HEK293 (cell line): ENCODE results near the gene IFNL3.

Experiments
- ATF2 ChIP-seq: fragments of 450-650 bp; formaldehyde crosslinking; IDR thresholded peaks from 2 replicates; pipeline ENCODE4 v1.5.1; 2016; ENCODE audit warnings: missing biosample characterization, missing genetic modification characterization, low read depth
- BCL11B ChIP-seq: fragments of 450-650 bp; formaldehyde crosslinking; IDR thresholded peaks from 2 replicates; pipeline ENCODE4 v1.5.1; 2016; ENCODE audit warnings: low read depth, missing biosample characterization, missing genetic modification characterization
- EGR2 ChIP-seq: fragments of 450-650 bp; formaldehyde crosslinking; IDR thresholded peaks from 2 replicates; pipeline ENCODE4 v1.5.1; 2016; ENCODE audit warnings: low read depth, missing biosample characterization, missing genetic modification characterization
- GLIS1 ChIP-seq: fragments of 450-650 bp; formaldehyde crosslinking; IDR thresholded peaks from 2 replicates; pipeline ENCODE4 v1.5.1; 2016; ENCODE audit warnings: missing biosample characterization, missing genetic modification characterization
- GLIS2 ChIP-seq: fragments of 450-650 bp; formaldehyde crosslinking; IDR thresholded peaks from 2 replicates; pipeline ENCODE4 v1.5.1; 2016; ENCODE audit warnings: missing biosample characterization, missing genetic modification characterization
- HIC1 ChIP-seq: fragments of 450-650 bp; formaldehyde crosslinking; IDR thresholded peaks from 2 replicates; pipeline ENCODE4 v1.5.1; 2016; ENCODE audit warnings: missing biosample characterization, missing genetic modification characterization
- KLF10 ChIP-seq: fragments of 450-650 bp; IDR thresholded peaks from 2 replicates; pipeline ENCODE4 v1.5.1; 2018; ENCODE audit warnings: missing biosample characterization, mild to moderate bottlenecking, missing genetic modification characterization
- PRDM10 ChIP-seq: fragments of 450-650 bp; formaldehyde crosslinking; IDR thresholded peaks from 2 replicates; pipeline ENCODE4 v1.5.1; 2016; ENCODE audit warnings: missing biosample characterization, missing genetic modification characterization
- SCRT2 ChIP-seq: fragments of 450-650 bp; formaldehyde crosslinking; IDR thresholded peaks from 2 replicates; pipeline ENCODE4 v1.5.1; 2016; ENCODE audit warnings: missing biosample characterization, missing genetic modification characterization
- ZBTB20 ChIP-seq: fragments of 450-650 bp; formaldehyde crosslinking; IDR thresholded peaks from 2 replicates; pipeline ENCODE4 v1.5.1; 2016; ENCODE audit warnings: missing biosample characterization, missing genetic modification characterization
- ZNF132 ChIP-seq: fragments of 450-650 bp; formaldehyde crosslinking; IDR thresholded peaks from 2 replicates; pipeline ENCODE4 v1.5.1; 2017; ENCODE audit warnings: missing biosample characterization, missing genetic modification characterization, borderline replicate concordance
- ZNF19 ChIP-seq: fragments of 450-650 bp; formaldehyde crosslinking; IDR thresholded peaks from 2 replicates; pipeline ENCODE4; 2016; ENCODE audit warnings: missing biosample characterization, missing genetic modification characterization, low read depth
- ZNF24 ChIP-seq: fragments of 450-650 bp; formaldehyde crosslinking; IDR thresholded peaks from 2 replicates; pipeline ENCODE4 v1.5.1; 2016; ENCODE audit warnings: missing biosample characterization, missing genetic modification characterization
- ZNF324 ChIP-seq: fragments of 450-650 bp; formaldehyde crosslinking; IDR thresholded peaks from 2 replicates; pipeline ENCODE4 v1.5.1; 2016; ENCODE audit warnings: missing biosample characterization, missing genetic modification characterization
- ZNF366 ChIP-seq: fragments of 450-650 bp; formaldehyde crosslinking; conservative IDR thresholded peaks from 2 replicates; pipeline ENCODE4 v1.5.1; 2016; ENCODE audit warnings: missing biosample characterization, missing genetic modification characterization
- ZNF37A ChIP-seq: fragments of 450-650 bp; IDR thresholded peaks from 2 replicates; pipeline ENCODE4 v1.5.1; 2018; ENCODE audit warnings: missing biosample characterization, missing genetic modification characterization
- ZNF600 ChIP-seq: fragments of 450-650 bp; formaldehyde crosslinking; IDR thresholded peaks from 2 replicates; pipeline ENCODE4 v1.5.1; 2016; ENCODE audit warnings: missing biosample characterization, missing genetic modification characterization
- ZNF660 ChIP-seq: fragments of 450-650 bp; IDR thresholded peaks from 2 replicates; pipeline ENCODE4 v1.5.1; 2018; ENCODE audit warnings: missing biosample characterization, mild to moderate bottlenecking, missing genetic modification characterization
- ZNF777 ChIP-seq: fragments of 450-650 bp; formaldehyde crosslinking; IDR thresholded peaks from 2 replicates; pipeline ENCODE4 v1.5.1; 2017; ENCODE audit warnings: missing biosample characterization, missing genetic modification characterization, borderline replicate concordance
- ZNF837 ChIP-seq: fragments of 450-650 bp; formaldehyde crosslinking; IDR thresholded peaks from 2 replicates; pipeline ENCODE4 v1.5.1; 2016; ENCODE audit warnings: missing biosample characterization, missing genetic modification characterization
- TF ChIP-seq, protein P1 (sequence below): fragments of 450-650 bp; formaldehyde crosslinking; IDR thresholded peaks from 2 replicates; pipeline ENCODE4 v1.5.1; 2017; ENCODE audit warnings: missing biosample characterization, missing genetic modification characterization
- TF ChIP-seq, protein P2 (sequence below): fragments of 450-650 bp; formaldehyde crosslinking; IDR thresholded peaks from 2 replicates; pipeline ENCODE4 v1.5.1; 2017; ENCODE audit warnings: missing biosample characterization, missing genetic modification characterization
- TF ChIP-seq, protein P3 (sequence below): fragments of 450-650 bp; formaldehyde crosslinking; IDR thresholded peaks from 2 replicates; pipeline ENCODE4 v1.5.1; 2016; ENCODE audit warnings: missing biosample characterization, missing genetic modification characterization
- TF ChIP-seq, protein P4 (sequence below): fragments of 450-650 bp; formaldehyde crosslinking; IDR thresholded peaks from 2 replicates; pipeline ENCODE4 v1.5.1; 2016; ENCODE audit warnings: missing biosample characterization, missing genetic modification characterization

IFNL3 gene

GRCh38 chr19:39237200-39238184, 7.3 kb downstream of the IFNL3 start (continued):
- TF ChIP-seq KLF10 (tag by site-specific recombination) = no peak
- TF ChIP-seq ZNF600 (tag by site-specific recombination) = 0 out of 2 replicates have a peak, but pooled peaks have one; percentile 11
- peak; percentile 63 for TF ChIP-seq PRDM10
- TF ChIP-seq ZNF837 (tag by site-specific recombination) = no peak
- TF ChIP-seq ZNF366 (tag by site-specific recombination) = no peak
- peak; percentile 50 for TF ChIP-seq GLIS1 (tag by site-specific recombination)
- no peak for TF ChIP-seq ZNF24 (tag by site-specific recombination)
- no peak for TF ChIP-seq ZNF37A
- no peak for TF ChIP-seq ZNF324 (tag by site-specific recombination)
- peak; percentile 51; the same call in 1 of the 2 replicates for TF ChIP-seq GLIS2 (tag by site-specific recombination)
- TF ChIP-seq HIC1 (tag by site-specific recombination) = no peak
- no peak for TF ChIP-seq SCRT2
- TF ChIP-seq, protein P1, sequence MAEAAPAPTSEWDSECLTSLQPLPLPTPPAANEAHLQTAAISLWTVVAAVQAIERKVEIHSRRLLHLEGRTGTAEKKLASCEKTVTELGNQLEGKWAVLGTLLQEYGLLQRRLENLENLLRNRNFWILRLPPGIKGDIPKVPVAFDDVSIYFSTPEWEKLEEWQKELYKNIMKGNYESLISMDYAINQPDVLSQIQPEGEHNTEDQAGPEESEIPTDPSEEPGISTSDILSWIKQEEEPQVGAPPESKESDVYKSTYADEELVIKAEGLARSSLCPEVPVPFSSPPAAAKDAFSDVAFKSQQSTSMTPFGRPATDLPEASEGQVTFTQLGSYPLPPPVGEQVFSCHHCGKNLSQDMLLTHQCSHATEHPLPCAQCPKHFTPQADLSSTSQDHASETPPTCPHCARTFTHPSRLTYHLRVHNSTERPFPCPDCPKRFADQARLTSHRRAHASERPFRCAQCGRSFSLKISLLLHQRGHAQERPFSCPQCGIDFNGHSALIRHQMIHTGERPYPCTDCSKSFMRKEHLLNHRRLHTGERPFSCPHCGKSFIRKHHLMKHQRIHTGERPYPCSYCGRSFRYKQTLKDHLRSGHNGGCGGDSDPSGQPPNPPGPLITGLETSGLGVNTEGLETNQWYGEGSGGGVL (tag by site-specific recombination) = peak; percentile 52
- TF ChIP-seq ZNF660 (tag by site-specific recombination) = no peak
- TF ChIP-seq, protein P2, sequence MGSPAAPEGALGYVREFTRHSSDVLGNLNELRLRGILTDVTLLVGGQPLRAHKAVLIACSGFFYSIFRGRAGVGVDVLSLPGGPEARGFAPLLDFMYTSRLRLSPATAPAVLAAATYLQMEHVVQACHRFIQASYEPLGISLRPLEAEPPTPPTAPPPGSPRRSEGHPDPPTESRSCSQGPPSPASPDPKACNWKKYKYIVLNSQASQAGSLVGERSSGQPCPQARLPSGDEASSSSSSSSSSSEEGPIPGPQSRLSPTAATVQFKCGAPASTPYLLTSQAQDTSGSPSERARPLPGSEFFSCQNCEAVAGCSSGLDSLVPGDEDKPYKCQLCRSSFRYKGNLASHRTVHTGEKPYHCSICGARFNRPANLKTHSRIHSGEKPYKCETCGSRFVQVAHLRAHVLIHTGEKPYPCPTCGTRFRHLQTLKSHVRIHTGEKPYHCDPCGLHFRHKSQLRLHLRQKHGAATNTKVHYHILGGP (tag by site-specific recombination) = peak; percentile 46
- TF ChIP-seq ZNF19 (tag by site-specific recombination) = no peak
- no peak for TF ChIP-seq BCL11B (tag by site-specific recombination)
- no peak for TF ChIP-seq ZBTB20 (tag by site-specific recombination)
- no peak for TF ChIP-seq ATF2
- no peak for TF ChIP-seq ZNF777 (tag by site-specific recombination)
- TF ChIP-seq, protein P3, sequence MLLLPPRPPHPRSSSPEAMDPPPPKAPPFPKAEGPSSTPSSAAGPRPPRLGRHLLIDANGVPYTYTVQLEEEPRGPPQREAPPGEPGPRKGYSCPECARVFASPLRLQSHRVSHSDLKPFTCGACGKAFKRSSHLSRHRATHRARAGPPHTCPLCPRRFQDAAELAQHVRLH (tag by site-specific recombination) = no peak
- TF ChIP-seq EGR2 (tag by site-specific recombination) = peak; percentile 65; the same call in 1 of the 2 replicates
- no peak for TF ChIP-seq ZNF132 (tag by site-specific recombination)
- TF ChIP-seq, protein P4, sequence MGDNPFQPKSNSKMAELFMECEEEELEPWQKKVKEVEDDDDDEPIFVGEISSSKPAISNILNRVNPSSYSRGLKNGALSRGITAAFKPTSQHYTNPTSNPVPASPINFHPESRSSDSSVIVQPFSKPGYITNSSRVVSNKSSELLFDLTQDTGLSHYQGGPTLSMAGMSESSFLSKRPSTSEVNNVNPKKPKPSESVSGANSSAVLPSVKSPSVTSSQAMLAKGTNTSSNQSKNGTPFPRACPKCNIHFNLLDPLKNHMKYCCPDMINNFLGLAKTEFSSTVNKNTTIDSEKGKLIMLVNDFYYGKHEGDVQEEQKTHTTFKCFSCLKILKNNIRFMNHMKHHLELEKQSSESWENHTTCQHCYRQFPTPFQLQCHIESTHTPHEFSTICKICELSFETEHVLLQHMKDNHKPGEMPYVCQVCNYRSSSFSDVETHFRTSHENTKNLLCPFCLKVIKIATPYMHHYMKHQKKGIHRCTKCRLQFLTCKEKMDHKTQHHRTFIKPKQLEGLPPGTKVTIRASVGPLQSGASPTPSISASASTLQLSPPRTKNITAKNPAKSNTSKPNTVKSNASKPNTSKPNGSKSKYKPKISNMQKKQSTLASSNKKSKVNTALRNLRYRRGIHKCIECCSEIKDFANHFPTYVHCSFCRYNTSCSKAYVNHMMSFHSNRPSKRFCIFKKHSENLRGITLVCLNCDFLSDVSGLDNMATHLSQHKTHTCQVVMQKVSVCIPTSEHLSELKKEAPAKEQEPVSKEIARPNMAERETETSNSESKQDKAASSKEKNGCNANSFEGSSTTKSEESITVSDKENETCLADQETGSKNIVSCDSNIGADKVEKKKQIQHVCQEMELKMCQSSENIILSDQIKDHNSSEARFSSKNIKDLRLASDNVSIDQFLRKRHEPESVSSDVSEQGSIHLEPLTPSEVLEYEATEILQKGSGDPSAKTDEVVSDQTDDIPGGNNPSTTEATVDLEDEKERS = no peak; the same call in 1 of the 2 replicates
